HFFc6 (cell line): ENCODE data around the gene FRMD1. TPM values are rescaled to one million over a fixed set of nuclear protein-coding genes. Genes with fewer than 3 reads are reported as not detected.

Source experiments
- DNase-seq: peaks from one replicate; pipeline ENCODE4 v3.0.0-alpha.2; 2018
- H3K27ac Mint-ChIP-seq: 2 replicates; pipeline ENCODE4 v1.8.0; 2020; ENCODE audit warnings: mild to moderate bottlenecking, mixed read lengths
- H3K27me3 Mint-ChIP-seq: 2 replicates; pipeline ENCODE4 v1.8.0; 2021; ENCODE audit warnings: mild to moderate bottlenecking, moderate library complexity, mixed read lengths; ENCODE audit not compliant: insufficient read depth
- H3K36me3 Mint-ChIP-seq: 2 replicates; pipeline ENCODE4 v1.8.0; 2021; ENCODE audit warnings: low read depth, mixed read lengths
- H3K4me1 Mint-ChIP-seq: 2 replicates; pipeline ENCODE4 v1.8.0; 2020; ENCODE audit warnings: low read depth, mixed read lengths
- H3K4me3 Mint-ChIP-seq: 2 replicates; pipeline ENCODE4 v1.8.0; 2020; ENCODE audit warnings: mild to moderate bottlenecking, moderate library complexity, mixed read lengths
- H3K9me3 Mint-ChIP-seq: 2 replicates; pipeline ENCODE4 v1.8.0; 2020; ENCODE audit warnings: mild to moderate bottlenecking, mixed read lengths
- CTCF ChIP-seq: fragments of 200-600 bp; sonication (generic); IDR thresholded peaks from 2 replicates; pipeline ENCODE4 v1.5.0; 2021; ENCODE audit warnings: antibody characterized with exemption, mild to moderate bottlenecking
- total RNA-seq, 6 experiments: library from RNA; stranded (reverse); fragmentation: NEBNext Ultra II Directional; extraction: Animal tissue kit (Norgen Biotek cat#: 25700); gene quantifications; 2 replicates in 1 of 6; 3 replicates in 5 of 6; pipeline ENCODE4 v1.2.3, GENCODE V29; 2021

Gene FRMD1
- total RNA-seq, 6 experiments from 2014 or later, result not detected

- Mint-ChIP-seq H3K27ac (no peak overlapping the region), H3K27me3 (peaks cover 5% of the 10 kb centered on the region; the same call in 1 of the 2 replicates), H3K9me3 (peaks cover 4% of the 10 kb centered on the region; the same call in 1 of the 2 replicates), H3K36me3 (no peaks in the 10 kb centered on the region), H3K4me3 (no peak overlapping the region), H3K4me1 (no peaks in the 10 kb centered on the region)
- DNase-seq, result no peak
- TF ChIP-seq CTCF, result no peak
These were observed 37.1 kb downstream of the FRMD1 start for GRCh38 chr6:168041928-168042327.

GRCh38 chr6:168040856-168041496 lies 38.0 kb downstream of the FRMD1 start:
- peaks cover 5% of the 10 kb centered on the region; the same call in 1 of the 2 replicates for H3K27me3 Mint-ChIP-seq
- H3K27ac Mint-ChIP-seq, result no peak overlapping the region
- H3K4me3 Mint-ChIP-seq, result no peak overlapping the region
- H3K9me3 Mint-ChIP-seq, result peaks cover 4% of the 10 kb centered on the region; the same call in 1 of the 2 replicates
- no peak for DNase-seq
- peaks cover 7% of the 10 kb centered on the region for H3K4me1 Mint-ChIP-seq
- no peak for TF ChIP-seq CTCF
- no peaks in the 10 kb centered on the region for H3K36me3 Mint-ChIP-seq

- Mint-ChIP-seq H3K36me3 (no peaks in the 10 kb centered on the region), H3K4me3 (no peak overlapping the region), H3K4me1 (peaks cover 19% of the 10 kb centered on the region), H3K27ac (no peak overlapping the region), H3K27me3 (peaks cover 5% of the 10 kb centered on the region; the same call in 1 of the 2 replicates), H3K9me3 (peaks cover 4% of the 10 kb centered on the region; the same call in 1 of the 2 replicates)
- no peak for DNase-seq
- TF ChIP-seq CTCF, result no peak
These were observed 39.2 kb downstream of the FRMD1 start for GRCh38 chr6:168039849-168040248.

- no peak overlapping the region for H3K27ac Mint-ChIP-seq
- DNase-seq, result no peak
- no peaks in the 10 kb centered on the region for H3K36me3 Mint-ChIP-seq
- peaks cover 4% of the 10 kb centered on the region; the same call in 1 of the 2 replicates for H3K9me3 Mint-ChIP-seq
- H3K4me3 Mint-ChIP-seq, result no peak overlapping the region
- H3K4me1 Mint-ChIP-seq, result peaks cover 19% of the 10 kb centered on the region
- peaks cover 5% of the 10 kb centered on the region; the same call in 1 of the 2 replicates for H3K27me3 Mint-ChIP-seq
- TF ChIP-seq CTCF, result no peak
These were observed 39.7 kb downstream of the FRMD1 start for GRCh38 chr6:168039301-168039700.

- no peak for TF ChIP-seq CTCF
- Mint-ChIP-seq H3K27me3 (peaks cover 5% of the 10 kb centered on the region; the same call in 1 of the 2 replicates), H3K4me3 (no peak overlapping the region), H3K9me3 (peaks cover 4% of the 10 kb centered on the region; the same call in 1 of the 2 replicates), H3K4me1 (peaks cover 19% of the 10 kb centered on the region), H3K36me3 (no peaks in the 10 kb centered on the region), H3K27ac (no peak overlapping the region)
- DNase-seq, result no peak
These were observed 40.4 kb downstream of the FRMD1 start for GRCh38 chr6:168038576-168039140.
